ENCODE data around the gene DMAP1. TPM values are rescaled to one million over a fixed set of nuclear protein-coding genes. Genes with fewer than 3 reads are reported as not detected.

Gene DMAP1
- total RNA-seq, 1 experiment from 2014 or later = 37.3 TPM

- intact Hi-C loops (cut with micrococcal nuclease; ENCODE audit: unreplicated experiment) = no loop called here
- CTCF ChIA-PET = no interaction called here
Observed at GRCh38 chr1:44228218-44228617, 14.9 kb downstream of the DMAP1 start.

GRCh38 chr1:44229435-44230167 is 16.3 kb downstream of the DMAP1 start:
- CTCF ChIA-PET = no interaction called here
- intact Hi-C loops (cut with micrococcal nuclease; ENCODE audit: unreplicated experiment) = no loop called here
- no peak for DNase-seq (ENCODE audit: low spot score)

More at GRCh38 chr1:44228218-44228617, 14.9 kb downstream of the DMAP1 start:
- no peaks in the 10 kb centered on the region for H3K36me3 ChIP-seq (ENCODE audit: insufficient read depth, low read length, poor library complexity, severe bottlenecking)
- H3K4me1 ChIP-seq (ENCODE audit: insufficient read depth, low read length, poor library complexity, severe bottlenecking) = no peaks in the 10 kb centered on the region
- BruUV-seq (replicated peaks) = no TSS peak
- no peaks in the 10 kb centered on the region for H3K9me3 ChIP-seq (ENCODE audit: low read depth, low read length, poor library complexity, severe bottlenecking)
- H3K27me3 ChIP-seq (replicated peaks; ENCODE audit: insufficient read depth, low read depth, low read length, poor library complexity) = no peaks in the 10 kb centered on the region
- H3K4me3 ChIP-seq (ENCODE audit: low read depth, low read length, poor library complexity, severe bottlenecking) = no peak overlapping the region
- DNase-seq (ENCODE audit: low spot score) = no peak
- TF ChIP-seq, protein P1, sequence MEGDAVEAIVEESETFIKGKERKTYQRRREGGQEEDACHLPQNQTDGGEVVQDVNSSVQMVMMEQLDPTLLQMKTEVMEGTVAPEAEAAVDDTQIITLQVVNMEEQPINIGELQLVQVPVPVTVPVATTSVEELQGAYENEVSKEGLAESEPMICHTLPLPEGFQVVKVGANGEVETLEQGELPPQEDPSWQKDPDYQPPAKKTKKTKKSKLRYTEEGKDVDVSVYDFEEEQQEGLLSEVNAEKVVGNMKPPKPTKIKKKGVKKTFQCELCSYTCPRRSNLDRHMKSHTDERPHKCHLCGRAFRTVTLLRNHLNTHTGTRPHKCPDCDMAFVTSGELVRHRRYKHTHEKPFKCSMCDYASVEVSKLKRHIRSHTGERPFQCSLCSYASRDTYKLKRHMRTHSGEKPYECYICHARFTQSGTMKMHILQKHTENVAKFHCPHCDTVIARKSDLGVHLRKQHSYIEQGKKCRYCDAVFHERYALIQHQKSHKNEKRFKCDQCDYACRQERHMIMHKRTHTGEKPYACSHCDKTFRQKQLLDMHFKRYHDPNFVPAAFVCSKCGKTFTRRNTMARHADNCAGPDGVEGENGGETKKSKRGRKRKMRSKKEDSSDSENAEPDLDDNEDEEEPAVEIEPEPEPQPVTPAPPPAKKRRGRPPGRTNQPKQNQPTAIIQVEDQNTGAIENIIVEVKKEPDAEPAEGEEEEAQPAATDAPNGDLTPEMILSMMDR (conservative IDR thresholded peaks at IDR 0.05; ENCODE audit: low read depth, low read length) = no peak
- no peak for TF ChIP-seq EZH2 (IDR thresholded peaks at IDR 0.05; ENCODE audit: borderline replicate concordance, low read depth, low read length, poor library complexity, severe bottlenecking)
- POLR2A ChIA-PET (ENCODE audit: low non-redundant PET) = no interaction called here
- H3K27ac ChIP-seq (ENCODE audit: low read depth, low read length, poor library complexity, severe bottlenecking) = no peak overlapping the region

DNA sequence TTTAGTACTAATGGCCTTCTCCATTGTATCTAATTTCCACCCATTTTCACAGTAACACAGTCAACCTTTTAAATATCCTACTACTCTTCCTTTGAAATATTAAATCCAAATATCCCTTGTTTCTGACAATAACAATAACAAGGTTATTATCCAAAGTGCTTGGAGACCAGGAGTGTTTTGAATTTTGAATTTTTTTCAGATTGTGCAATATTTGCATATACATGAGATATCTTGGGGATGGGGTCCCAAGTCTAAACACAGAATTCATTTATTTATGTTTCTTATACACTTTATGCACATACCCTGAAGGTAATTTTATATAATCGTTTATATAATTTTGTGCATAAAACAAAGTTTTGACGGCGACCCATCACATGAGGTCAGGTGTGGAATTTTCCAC is 17.5 kb downstream of the DMAP1 start:
- no peaks in the 10 kb centered on the region for H3K9me3 ChIP-seq (ENCODE audit: low read depth, low read length, poor library complexity, severe bottlenecking)
- no peaks in the 10 kb centered on the region for H3K27me3 ChIP-seq (replicated peaks; ENCODE audit: insufficient read depth, low read depth, low read length, poor library complexity)
- intact Hi-C loops (cut with micrococcal nuclease; ENCODE audit: unreplicated experiment) = no loop called here
- H3K36me3 ChIP-seq (ENCODE audit: insufficient read depth, low read length, poor library complexity, severe bottlenecking) = no peaks in the 10 kb centered on the region
- no peak overlapping the region for H3K27ac ChIP-seq (ENCODE audit: low read depth, low read length, poor library complexity, severe bottlenecking)
- H3K4me3 ChIP-seq (ENCODE audit: low read depth, low read length, poor library complexity, severe bottlenecking) = no peak overlapping the region
- ChIA-PET CTCF (no interaction called here), POLR2A (ENCODE audit: low non-redundant PET) (no interaction called here)
- DNase-seq (ENCODE audit: low spot score) = no peak
- no peaks in the 10 kb centered on the region for H3K4me1 ChIP-seq (ENCODE audit: insufficient read depth, low read length, poor library complexity, severe bottlenecking)
- TF ChIP-seq, protein P1 (conservative IDR thresholded peaks at IDR 0.05; ENCODE audit: low read depth, low read length) = no peak
- no peak for TF ChIP-seq EZH2 (IDR thresholded peaks at IDR 0.05; ENCODE audit: borderline replicate concordance, low read depth, low read length, poor library complexity, severe bottlenecking)
- no TSS peak for BruUV-seq (replicated peaks)

More at GRCh38 chr1:44229435-44230167, 16.3 kb downstream of the DMAP1 start:
- no TSS peak for BruUV-seq (replicated peaks)
- Histone ChIP-seq H3K27me3 (replicated peaks; ENCODE audit: insufficient read depth, low read depth, low read length, poor library complexity) (no peaks in the 10 kb centered on the region), H3K27ac (ENCODE audit: low read depth, low read length, poor library complexity, severe bottlenecking) (no peak overlapping the region), H3K36me3 (ENCODE audit: insufficient read depth, low read length, poor library complexity, severe bottlenecking) (no peaks in the 10 kb centered on the region), H3K9me3 (ENCODE audit: low read depth, low read length, poor library complexity, severe bottlenecking) (no peaks in the 10 kb centered on the region), H3K4me3 (ENCODE audit: low read depth, low read length, poor library complexity, severe bottlenecking) (no peak overlapping the region), H3K4me1 (ENCODE audit: insufficient read depth, low read length, poor library complexity, severe bottlenecking) (no peaks in the 10 kb centered on the region)
- POLR2A ChIA-PET (ENCODE audit: low non-redundant PET) = no interaction called here
- TF ChIP-seq, protein P1 (conservative IDR thresholded peaks at IDR 0.05; ENCODE audit: low read depth, low read length) = no peak
- no peak for TF ChIP-seq EZH2 (IDR thresholded peaks at IDR 0.05; ENCODE audit: borderline replicate concordance, low read depth, low read length, poor library complexity, severe bottlenecking)

Data from A673 (cell line).